A549 (cell line): Measurements from ENCODE around the gene ZNF646. TPM values are rescaled to one million over a fixed set of nuclear protein-coding genes. Genes with fewer than 3 reads are reported as not detected.

ENCODE experiments used
- ATAC-seq, 2 experiments: fragments of 200-7000 bp in 1 of 2; fragments of >200 bp in 1 of 2; cut with Nextera tagmentation in 1 of 2; cut with Tn5 transposase in 1 of 2; 3 replicates each; pipeline versions ENCODE4 v1.8.0 to v1.9.1; 2018 to 2020; ENCODE audit warnings: mild to moderate bottlenecking in 1 of 2, moderate library complexity in 1 of 2
- CTCF ChIA-PET: fragments of 300-600 bp; sonication (Branson Sonifier 250); formaldehyde crosslinking; extraction: SDS; loops from one replicate; lab custom pipeline; 2021; ENCODE audit warnings: antibody characterized with exemption, inconsistent platforms; lab: Yijun Ruan, JAX
- POLR2A ChIA-PET: fragments of 350-600 bp; formaldehyde crosslinking; extraction: SDS; loops from one replicate; lab custom pipeline; 2021; ENCODE audit warnings: antibody characterized with exemption, inconsistent platforms; lab: Yijun Ruan, JAX
- DNase-seq, 2 experiments: peaks; one replicate each; pipeline versions ENCODE4 v3.0.0 to v3.0.0-alpha.2; 2011 to 2016; ENCODE audit warnings: low read depth in 1 of 2, low spot score in 1 of 2
- FAIRE-seq: peaks from 2 replicates; lab custom pipeline; 2011; peaks lifted over from hg19 to GRCh38; lab: Jason Lieb, UNC
- H3K27ac ChIP-seq, 2 experiments: fragments of >200 bp; sonication (Bioruptor Twin); formaldehyde crosslinking; 3 replicates each; pipeline ENCODE4 v1.5.1; 2016 to 2017
- H3K4me1 ChIP-seq: fragments of >200 bp; sonication (Bioruptor Twin); formaldehyde crosslinking; 3 replicates; pipeline ENCODE4 v1.6.1; 2016
- H3K4me2 ChIP-seq: fragments of >200 bp; sonication (Bioruptor Twin); formaldehyde crosslinking; 3 replicates; pipeline ENCODE4 v1.6.1; 2016
- H3K4me3 ChIP-seq: fragments of >200 bp; sonication (Bioruptor Twin); formaldehyde crosslinking; 3 replicates; pipeline ENCODE4 v1.5.1; 2016
- H3K9me3 ChIP-seq: fragments of >200 bp; sonication (Bioruptor Twin); formaldehyde crosslinking; 3 replicates; pipeline ENCODE4 v1.6.1; 2016
- CBX8 ChIP-seq: fragments of 200-600 bp; sonication (generic); IDR thresholded peaks from 2 replicates; pipeline ENCODE4 v1.6.1; 2016
- EHMT2 ChIP-seq: fragments of 200-600 bp; sonication (generic); IDR thresholded peaks from 2 replicates; pipeline ENCODE4 v1.6.1; 2016; ENCODE audit warnings: antibody characterized with exemption, low read depth, mild to moderate bottlenecking, moderate library complexity
- EP300 ChIP-seq, 2 experiments: fragments of >200 bp; sonication (Bioruptor Twin); formaldehyde crosslinking; IDR thresholded peaks; 2 replicates in 1 of 2; 3 replicates in 1 of 2; pipeline ENCODE4 v1.6.1; 2016 to 2017
- FOSL2 ChIP-seq, 2 experiments: fragments of 450-650 bp in 1 of 2; fragments of >200 bp in 1 of 2; sonication (Bioruptor Twin) in 1 of 2; formaldehyde crosslinking; IDR thresholded peaks; 2 replicates each; pipeline versions ENCODE4 v1.5.0 to v1.6.1; 2016 to 2020; ENCODE audit warnings: mild to moderate bottlenecking in 1 of 2, moderate library complexity in 1 of 2
- GATA3 ChIP-seq: IDR thresholded peaks from 2 replicates; pipeline ENCODE4 v1.6.1; 2012; ENCODE audit warnings: borderline replicate concordance
- HEYL ChIP-seq: fragments of 250-450 bp; sonication (Bioruptor Pico); IDR thresholded peaks from 2 replicates; pipeline ENCODE4 v1.8.0; 2021; ENCODE audit warnings: mild to moderate bottlenecking, moderate library complexity
- HOXB5 ChIP-seq: fragments of 250-450 bp; sonication (Bioruptor Pico); IDR thresholded peaks from 2 replicates; pipeline ENCODE4 v1.5.0; 2020; ENCODE audit warnings: mild to moderate bottlenecking, moderate library complexity
- JUN ChIP-seq, 2 experiments: fragments of >200 bp; sonication (Bioruptor Twin); formaldehyde crosslinking; IDR thresholded peaks; 2 replicates in 1 of 2; 3 replicates in 1 of 2; pipeline ENCODE4 v1.6.1; 2016 to 2017
- JUNB ChIP-seq: fragments of >200 bp; sonication (Bioruptor Twin); formaldehyde crosslinking; IDR thresholded peaks from 2 replicates; pipeline ENCODE4 v1.6.1; 2016
- MAZ ChIP-seq: fragments of 150-350 bp; IDR thresholded peaks from 2 replicates; pipeline ENCODE4 v1.6.1; 2014; ENCODE audit warnings: antibody characterized with exemption, low read depth, low read length, borderline replicate concordance
- NR3C1 ChIP-seq: fragments of >200 bp; sonication (Bioruptor Twin); formaldehyde crosslinking; IDR thresholded peaks from 3 replicates; pipeline ENCODE4 v1.6.1; 2017
- PHF8 ChIP-seq: fragments of 200-600 bp; sonication (generic); IDR thresholded peaks from 2 replicates; pipeline ENCODE4 v1.6.1; 2016; ENCODE audit warnings: low read depth, mild to moderate bottlenecking, antibody characterized with exemption, moderate library complexity, borderline replicate concordance
- POLR2A ChIP-seq: IDR thresholded peaks from 2 replicates; pipeline ENCODE4 v1.6.1; 2012; ENCODE audit warnings: mild to moderate bottlenecking, low read length
- RAD21 ChIP-seq, 2 experiments: fragments of >200 bp in 1 of 2; sonication (Bioruptor Twin) in 1 of 2; formaldehyde crosslinking in 1 of 2; IDR thresholded peaks in 1 of 2; conservative IDR thresholded peaks in 1 of 2; 2 replicates in 1 of 2; 3 replicates in 1 of 2; pipeline ENCODE4 v1.6.1; 2012 to 2018; ENCODE audit warnings: inconsistent platforms in 1 of 2
- SREBF2 ChIP-seq: fragments of 450-650 bp; IDR thresholded peaks from 2 replicates; pipeline ENCODE4 v1.6.1; 2014; ENCODE audit warnings: mild to moderate bottlenecking, moderate library complexity
- TFCP2L1 ChIP-seq: fragments of 250-450 bp; sonication (Bioruptor Pico); IDR thresholded peaks from 2 replicates; pipeline ENCODE4 v1.5.0; 2021; ENCODE audit warnings: mild to moderate bottlenecking
- TP53 ChIP-seq: fragments of 250-450 bp; sonication (Bioruptor Pico); IDR thresholded peaks from 2 replicates; pipeline ENCODE4 v1.5.0; 2021; ENCODE audit warnings: mild to moderate bottlenecking, moderate library complexity
- ZC3H11A ChIP-seq: fragments of 450-650 bp; IDR thresholded peaks from 2 replicates; pipeline ENCODE4 v1.6.1; 2014; ENCODE audit warnings: antibody characterized with exemption, mild to moderate bottlenecking
- ZFP36 ChIP-seq: fragments of 450-650 bp; IDR thresholded peaks from 2 replicates; pipeline ENCODE4 v1.6.1; 2014; ENCODE audit warnings: borderline replicate concordance; ENCODE audit not compliant: partially characterized antibody
- WGBS: methylation state at CpG from one replicate; pipeline ENCODE4 v1.1.6; 2017; ENCODE audit errors: missing lambda C conversion rate; 5-methylcytosine and 5-hydroxymethylcytosine counted together
- polyA plus RNA-seq, 4 experiments: library from polyadenylated mRNA; depleted of rRNA in 3 of 4; stranded (reverse); fragments of >200 nt; fragmentation: RNase III in 1 of 4; extraction: RNeasy Plus Mini Kit Qiagen cat#74134 plus additional on column Dnase treatment in 1 of 4; gene quantifications; 2 replicates in 3 of 4; 3 replicates in 1 of 4; pipeline ENCODE4 v1.2.3, GENCODE V29; 2011 to 2017
- TF ChIP-seq, protein P1 (sequence below): IDR thresholded peaks from 2 replicates; pipeline ENCODE4 v1.6.1; 2012
- TF ChIP-seq, protein P2 (sequence below): fragments of >200 bp; sonication (Bioruptor Twin); formaldehyde crosslinking; IDR thresholded peaks from 3 replicates; pipeline ENCODE4 v1.6.1; 2016
- TF ChIP-seq, protein P3 (sequence below): IDR thresholded peaks from 2 replicates; pipeline ENCODE4 v1.6.1; 2012; ENCODE audit warnings: low read depth, borderline replicate concordance
- TF ChIP-seq, protein P4 (sequence below): fragments of 250-450 bp; sonication (Bioruptor Pico); IDR thresholded peaks from 2 replicates; pipeline ENCODE4 v1.5.0; 2020; ENCODE audit warnings: low read depth, mild to moderate bottlenecking, moderate library complexity
- TF ChIP-seq, protein P5 (sequence below): fragments of >200 bp; sonication (Bioruptor Twin); formaldehyde crosslinking; IDR thresholded peaks from 2 replicates; pipeline ENCODE4 v1.6.1; 2016

The ZNF646 gene
- polyA plus RNA-seq, 2 of the 4 experiments (the other 2 are of a cell fraction), result 3.0 to 8.2 TPM

DNA sequence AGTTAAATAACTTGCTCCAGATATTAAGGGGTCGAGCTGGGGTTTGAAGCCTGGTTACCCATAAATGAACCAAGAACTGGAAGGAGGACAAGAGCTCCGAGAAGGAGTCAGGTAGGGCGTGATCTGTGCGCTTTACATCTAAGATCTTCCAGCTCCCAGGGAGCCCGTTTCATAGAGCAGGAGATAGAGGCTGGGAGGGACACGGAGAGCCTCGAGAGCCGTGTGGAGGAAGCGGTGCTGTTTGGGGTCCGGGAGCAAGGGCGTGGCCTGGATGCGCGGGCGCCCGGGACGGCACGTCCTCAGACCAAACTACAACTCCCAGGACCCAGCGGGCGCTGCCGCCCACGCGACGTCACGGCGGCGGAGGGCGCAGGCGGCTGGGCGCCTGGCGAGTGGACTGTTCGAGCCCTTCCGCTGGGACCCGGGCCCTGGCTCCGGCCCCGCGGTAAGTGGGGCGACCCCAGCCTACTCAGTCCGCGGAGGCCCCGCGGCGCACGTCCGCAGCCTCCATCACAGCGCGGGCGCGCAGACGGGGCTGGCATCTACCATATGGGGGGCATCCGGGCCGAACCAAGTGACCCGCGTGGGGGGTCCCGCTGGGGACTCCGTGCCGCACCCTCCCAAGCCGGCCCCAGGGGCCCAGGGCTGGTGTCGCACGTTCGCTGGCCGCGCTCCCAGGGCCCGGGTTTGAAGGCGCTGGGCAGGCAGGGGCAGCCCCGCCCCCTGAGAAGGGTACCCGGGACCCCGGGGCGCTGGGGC lies 34.0 kb downstream of the ZNF646 start, which contains the start of gene BCKDK:
Gene BCKDK, plus strand, starts transcription at position 352 of the 759 bp plus-strand sequence. CDS start 838 bp downstream, outside the sequence.
- Histone ChIP-seq H3K4me2 (peak within 1 kb of the TSS; percentile 84), H3K9me3 (no peaks in the 10 kb centered on the region), H3K27ac (peak within 1 kb of the TSS; percentile 97 to 99), H3K4me3 (peak within 1 kb of the TSS; percentile 97), H3K4me1 (peaks cover 15% of the 10 kb centered on the region)
- ATAC-seq (peak; percentile 92 to 95), DNase-seq (peak; percentile 69 to 75), FAIRE-seq (no peak)
- TF ChIP-seq EP300 (IDR thresholded peaks at IDR 0.05) (0 out of 5 replicates have a peak, but pooled peaks of 1 of the 2 experiments have one; percentile 12), PHF8 (peak; percentile 46; the same call in 1 of the 2 replicates), JUNB (no peak), SREBF2 (no peak), EHMT2 (no peak), FOSL2 (IDR thresholded peaks at IDR 0.05) (no peak), FOSL2 (CRISPR knock-in tag; IDR thresholded peaks at IDR 0.05) (no peak), POLR2A (peak; percentile 62), ZC3H11A (no peak), JUN (IDR thresholded peaks at IDR 0.05) (peak; percentile 37 to 57; a peak in 3 of 5 replicates)
- TF ChIP-seq, protein P1, sequence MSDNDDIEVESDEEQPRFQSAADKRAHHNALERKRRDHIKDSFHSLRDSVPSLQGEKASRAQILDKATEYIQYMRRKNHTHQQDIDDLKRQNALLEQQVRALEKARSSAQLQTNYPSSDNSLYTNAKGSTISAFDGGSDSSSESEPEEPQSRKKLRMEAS, result peak; percentile 72
- TF ChIP-seq, protein P2, sequence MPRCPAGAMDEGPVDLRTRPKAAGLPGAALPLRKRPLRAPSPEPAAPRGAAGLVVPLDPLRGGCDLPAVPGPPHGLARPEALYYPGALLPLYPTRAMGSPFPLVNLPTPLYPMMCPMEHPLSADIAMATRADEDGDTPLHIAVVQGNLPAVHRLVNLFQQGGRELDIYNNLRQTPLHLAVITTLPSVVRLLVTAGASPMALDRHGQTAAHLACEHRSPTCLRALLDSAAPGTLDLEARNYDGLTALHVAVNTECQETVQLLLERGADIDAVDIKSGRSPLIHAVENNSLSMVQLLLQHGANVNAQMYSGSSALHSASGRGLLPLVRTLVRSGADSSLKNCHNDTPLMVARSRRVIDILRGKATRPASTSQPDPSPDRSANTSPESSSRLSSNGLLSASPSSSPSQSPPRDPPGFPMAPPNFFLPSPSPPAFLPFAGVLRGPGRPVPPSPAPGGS, result 0 out of 3 replicates have a peak, but pooled peaks have one; percentile 43
- TF ChIP-seq, protein P3, sequence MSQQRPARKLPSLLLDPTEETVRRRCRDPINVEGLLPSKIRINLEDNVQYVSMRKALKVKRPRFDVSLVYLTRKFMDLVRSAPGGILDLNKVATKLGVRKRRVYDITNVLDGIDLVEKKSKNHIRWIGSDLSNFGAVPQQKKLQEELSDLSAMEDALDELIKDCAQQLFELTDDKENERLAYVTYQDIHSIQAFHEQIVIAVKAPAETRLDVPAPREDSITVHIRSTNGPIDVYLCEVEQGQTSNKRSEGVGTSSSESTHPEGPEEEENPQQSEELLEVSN, result peak; percentile 56; the same call in 1 of the 2 replicates
- ChIA-PET POLR2A (interaction anchor here (1.0 to 1.3 kb wide), 2 partner anchors 9 kb away, joined by 4 read pairs; partner anchors contain the start of gene KAT8), CTCF (interaction anchor here (1.6 to 20.3 kb wide), 3 partner anchors 34 to 123 kb away, joined by 3 to 166 read pairs (median 12); partner anchors contain the start of genes HSD3B7, ZNF646 and ZNF668)
- 12% methylated on average over 20 of the region's 68 CpGs for WGBS

DNA sequence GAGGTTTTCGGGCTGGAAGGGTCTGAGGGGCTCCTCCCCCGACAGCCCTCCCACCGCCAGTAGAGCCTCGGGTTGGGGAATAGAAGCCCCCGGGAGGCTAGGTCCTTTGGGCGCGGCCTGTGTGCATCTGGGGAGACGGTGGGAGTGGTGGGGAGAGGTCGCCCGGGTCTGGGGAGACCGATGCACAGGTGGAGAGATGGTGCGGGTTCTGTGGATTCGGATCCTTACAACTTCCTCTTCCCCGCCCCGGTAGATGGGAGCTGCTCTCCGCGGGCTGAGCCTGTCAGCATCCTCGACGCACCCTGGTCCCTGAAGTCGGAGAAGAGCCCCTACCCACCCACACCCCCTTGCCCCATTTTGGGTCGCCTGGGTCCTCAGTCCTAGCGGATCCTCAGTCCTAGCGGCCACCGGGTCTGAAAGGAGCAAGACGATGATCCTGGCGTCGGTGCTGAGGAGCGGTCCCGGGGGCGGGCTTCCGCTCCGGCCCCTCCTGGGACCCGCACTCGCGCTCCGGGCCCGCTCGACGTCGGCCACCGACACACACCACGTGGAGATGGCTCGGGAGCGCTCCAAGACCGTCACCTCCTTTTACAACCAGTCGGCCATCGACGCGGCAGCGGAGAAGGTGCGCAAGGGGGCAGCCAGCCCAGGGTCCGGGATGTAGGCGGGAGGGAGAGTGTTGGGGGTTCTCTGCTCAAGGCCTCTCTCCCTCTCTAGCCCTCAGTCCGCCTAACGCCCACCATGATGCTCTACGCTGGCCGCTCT lies 34.8 kb downstream of the ZNF646 start:
- ATAC-seq, result peak in 1 of 2 experiments; percentile 5; a peak in 3 of 6 replicates

DNA sequence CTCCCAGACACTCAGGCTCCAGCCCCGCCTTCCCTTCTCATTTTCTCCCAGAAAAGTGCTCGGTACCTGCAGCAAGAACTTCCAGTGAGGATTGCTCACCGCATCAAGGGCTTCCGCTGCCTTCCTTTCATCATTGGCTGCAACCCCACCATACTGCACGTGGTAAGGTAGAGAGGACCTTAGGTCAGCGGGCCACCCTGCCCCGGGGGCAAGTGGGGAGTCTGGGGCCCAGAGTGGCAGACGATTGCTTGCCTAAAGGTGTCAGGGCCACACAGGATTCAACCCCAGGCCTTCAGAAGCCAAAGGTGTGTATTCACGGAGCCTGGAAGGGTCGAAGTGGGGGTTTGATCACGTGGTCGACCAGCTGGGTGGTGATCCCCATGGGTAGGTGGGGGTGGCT lies 35.4 kb downstream of the ZNF646 start:
- POLR2A ChIA-PET, result no interaction called here
- H3K9me3 ChIP-seq, result no peaks in the 10 kb centered on the region
- no peak for TF ChIP-seq TP53 (CRISPR knock-in tag)
- TF ChIP-seq, protein P4, sequence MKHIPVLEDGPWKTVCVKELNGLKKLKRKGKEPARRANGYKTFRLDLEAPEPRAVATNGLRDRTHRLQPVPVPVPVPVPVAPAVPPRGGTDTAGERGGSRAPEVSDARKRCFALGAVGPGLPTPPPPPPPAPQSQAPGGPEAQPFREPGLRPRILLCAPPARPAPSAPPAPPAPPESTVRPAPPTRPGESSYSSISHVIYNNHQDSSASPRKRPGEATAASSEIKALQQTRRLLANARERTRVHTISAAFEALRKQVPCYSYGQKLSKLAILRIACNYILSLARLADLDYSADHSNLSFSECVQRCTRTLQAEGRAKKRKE (CRISPR knock-in tag), result no peak
- no peak for TF ChIP-seq TFCP2L1 (CRISPR knock-in tag)
- TF ChIP-seq GATA3, result no peak
- no peak for TF ChIP-seq HEYL (CRISPR knock-in tag)
- TF ChIP-seq NR3C1, result no peak
- TF ChIP-seq SREBF2, result no peak
- TF ChIP-seq MAZ, result no peak
- no peak for TF ChIP-seq ZFP36
- no peak for TF ChIP-seq EP300 (IDR thresholded peaks at IDR 0.05)
- TF ChIP-seq, protein P5, sequence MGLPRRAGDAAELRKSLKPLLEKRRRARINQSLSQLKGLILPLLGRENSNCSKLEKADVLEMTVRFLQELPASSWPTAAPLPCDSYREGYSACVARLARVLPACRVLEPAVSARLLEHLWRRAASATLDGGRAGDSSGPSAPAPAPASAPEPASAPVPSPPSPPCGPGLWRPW, result no peak
- TF ChIP-seq RAD21 (conservative IDR thresholded peaks at IDR 0.05 in 1 of 2, IDR thresholded peaks at IDR 0.05 in 1 of 2), result no peak
- TF ChIP-seq, protein P1, result no peak
- TF ChIP-seq CBX8, result no peak
- TF ChIP-seq, all 56 proteins: peak for 0
- no peak overlapping the region for H3K27ac ChIP-seq
- no peak overlapping the region for H3K4me3 ChIP-seq
- H3K4me2 ChIP-seq, result no peak overlapping the region; the same call in 2 of the 3 replicates
- FAIRE-seq (no peak), DNase-seq (no peak), ATAC-seq (no peak)
- 93% methylated on average over 12 of the region's 12 CpGs for WGBS
- CTCF ChIA-PET, result interaction anchor here (3.1 to 20.3 kb wide), 2 partner anchors 32 to 125 kb away, joined by 12 to 166 read pairs; partner anchors contain the start of gene HSD3B7
- H3K4me1 ChIP-seq, result peaks cover 19% of the 10 kb centered on the region

More for the DNA sequence above, 34.8 kb downstream of the ZNF646 start:
- ChIA-PET CTCF (interaction anchor here (3.1 to 20.3 kb wide), 2 partner anchors 33 to 124 kb away, joined by 12 to 166 read pairs; partner anchors contain the start of gene HSD3B7), POLR2A (interaction anchor here (1.0 kb wide), 1 partner anchor 8 kb away, joined by 4 read pairs; the partner anchor contains the start of gene KAT8)
- FAIRE-seq (no peak), DNase-seq (no peak)
- H3K4me1 ChIP-seq, result peaks cover 18% of the 10 kb centered on the region
- WGBS, result 73% methylated on average over 53 of the region's 57 CpGs
- peak overlapping the region; percentile 97 to 99 for H3K27ac ChIP-seq
- TF ChIP-seq, protein P2, result no peak
- TF ChIP-seq HOXB5 (no peak), NR3C1 (no peak), RAD21 (conservative IDR thresholded peaks at IDR 0.05 in 1 of 2, IDR thresholded peaks at IDR 0.05 in 1 of 2) (no peak)
- H3K9me3 ChIP-seq, result no peaks in the 10 kb centered on the region
- peak overlapping the region; percentile 97 for H3K4me3 ChIP-seq
- H3K4me2 ChIP-seq, result peak overlapping the region; percentile 84
